IMR-90 (cell line): ENCODE data around the gene CYB561D1.

ENCODE experiments used
- BHLHE40 ChIP-seq: fragments of 150-350 bp; IDR thresholded peaks from 2 replicates; pipeline ENCODE4 v1.6.1; 2016; ENCODE audit warnings: mild to moderate bottlenecking, low read depth, low read length
- CEBPB ChIP-seq: IDR thresholded peaks from 2 replicates; pipeline ENCODE4 v1.6.1; 2012; ENCODE audit warnings: low read depth, low read length, improper control_type of control experiment
- CHD1 ChIP-seq: IDR thresholded peaks from 2 replicates; pipeline ENCODE4 v1.6.1; 2012; ENCODE audit warnings: low read depth, low read length, improper control_type of control experiment
- MAZ ChIP-seq: IDR thresholded peaks from 2 replicates; pipeline ENCODE4 v1.6.1; 2012; ENCODE audit warnings: low read depth, mild to moderate bottlenecking, low read length, improper control_type of control experiment, moderate library complexity, borderline replicate concordance
- MXI1 ChIP-seq: IDR thresholded peaks from 2 replicates; pipeline ENCODE4 v1.6.1; 2012; ENCODE audit warnings: low read depth, mild to moderate bottlenecking, low read length, moderate library complexity, borderline replicate concordance
- POLR2A ChIP-seq: IDR thresholded peaks from 2 replicates; pipeline ENCODE4 v1.6.1; 2012; ENCODE audit warnings: mild to moderate bottlenecking, low read depth, low read length
- RAD21 ChIP-seq: IDR thresholded peaks from 2 replicates; pipeline ENCODE4 v1.6.1; 2012; ENCODE audit warnings: low read length, improper control_type of control experiment
- RCOR1 ChIP-seq: IDR thresholded peaks from 2 replicates; pipeline ENCODE4 v1.6.1; 2012; ENCODE audit warnings: mild to moderate bottlenecking, low read length, improper control_type of control experiment; ENCODE audit not compliant: insufficient replicate concordance
- RFX5 ChIP-seq: IDR thresholded peaks from 2 replicates; pipeline ENCODE4 v1.8.0; 2012; ENCODE audit warnings: low read depth, mild to moderate bottlenecking, low read length, moderate library complexity
- SMC3 ChIP-seq: fragments of 150-350 bp; IDR thresholded peaks from 2 replicates; pipeline ENCODE4 v1.6.1; 2016; ENCODE audit warnings: low read depth, mild to moderate bottlenecking, antibody characterized with exemption, low read length, moderate library complexity
- TF ChIP-seq, protein P1 (sequence below): conservative IDR thresholded peaks from 2 replicates; pipeline ENCODE4 v1.5.1; 2012; ENCODE audit warnings: mild to moderate bottlenecking, low read depth, low read length, improper control_type of control experiment
- TF ChIP-seq, protein P2 (sequence below): fragments of 150-350 bp; IDR thresholded peaks from 2 replicates; pipeline ENCODE4 v1.6.1; 2017; ENCODE audit warnings: mild to moderate bottlenecking, antibody characterized with exemption, low read length, low read depth
- TF ChIP-seq, protein P3 (sequence below): fragments of 150-350 bp; IDR thresholded peaks from 2 replicates; pipeline ENCODE4 v1.6.1; 2016; ENCODE audit warnings: low read depth, mild to moderate bottlenecking, low read length, moderate library complexity, borderline replicate concordance

GRCh38 chr1:109490029-109490933, 3.6 kb upstream of the CYB561D1 start:
- TF ChIP-seq, protein P1, sequence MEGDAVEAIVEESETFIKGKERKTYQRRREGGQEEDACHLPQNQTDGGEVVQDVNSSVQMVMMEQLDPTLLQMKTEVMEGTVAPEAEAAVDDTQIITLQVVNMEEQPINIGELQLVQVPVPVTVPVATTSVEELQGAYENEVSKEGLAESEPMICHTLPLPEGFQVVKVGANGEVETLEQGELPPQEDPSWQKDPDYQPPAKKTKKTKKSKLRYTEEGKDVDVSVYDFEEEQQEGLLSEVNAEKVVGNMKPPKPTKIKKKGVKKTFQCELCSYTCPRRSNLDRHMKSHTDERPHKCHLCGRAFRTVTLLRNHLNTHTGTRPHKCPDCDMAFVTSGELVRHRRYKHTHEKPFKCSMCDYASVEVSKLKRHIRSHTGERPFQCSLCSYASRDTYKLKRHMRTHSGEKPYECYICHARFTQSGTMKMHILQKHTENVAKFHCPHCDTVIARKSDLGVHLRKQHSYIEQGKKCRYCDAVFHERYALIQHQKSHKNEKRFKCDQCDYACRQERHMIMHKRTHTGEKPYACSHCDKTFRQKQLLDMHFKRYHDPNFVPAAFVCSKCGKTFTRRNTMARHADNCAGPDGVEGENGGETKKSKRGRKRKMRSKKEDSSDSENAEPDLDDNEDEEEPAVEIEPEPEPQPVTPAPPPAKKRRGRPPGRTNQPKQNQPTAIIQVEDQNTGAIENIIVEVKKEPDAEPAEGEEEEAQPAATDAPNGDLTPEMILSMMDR = peak; percentile 81
- TF ChIP-seq, protein P2, sequence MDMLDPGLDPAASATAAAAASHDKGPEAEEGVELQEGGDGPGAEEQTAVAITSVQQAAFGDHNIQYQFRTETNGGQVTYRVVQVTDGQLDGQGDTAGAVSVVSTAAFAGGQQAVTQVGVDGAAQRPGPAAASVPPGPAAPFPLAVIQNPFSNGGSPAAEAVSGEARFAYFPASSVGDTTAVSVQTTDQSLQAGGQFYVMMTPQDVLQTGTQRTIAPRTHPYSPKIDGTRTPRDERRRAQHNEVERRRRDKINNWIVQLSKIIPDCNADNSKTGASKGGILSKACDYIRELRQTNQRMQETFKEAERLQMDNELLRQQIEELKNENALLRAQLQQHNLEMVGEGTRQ = no peak
- TF ChIP-seq RFX5 = no peak
- TF ChIP-seq CEBPB = no peak
- no peak for TF ChIP-seq POLR2A
- TF ChIP-seq MAZ = peak; percentile 34; the same call in 1 of the 2 replicates
- TF ChIP-seq MXI1 = no peak
- TF ChIP-seq, protein P3, sequence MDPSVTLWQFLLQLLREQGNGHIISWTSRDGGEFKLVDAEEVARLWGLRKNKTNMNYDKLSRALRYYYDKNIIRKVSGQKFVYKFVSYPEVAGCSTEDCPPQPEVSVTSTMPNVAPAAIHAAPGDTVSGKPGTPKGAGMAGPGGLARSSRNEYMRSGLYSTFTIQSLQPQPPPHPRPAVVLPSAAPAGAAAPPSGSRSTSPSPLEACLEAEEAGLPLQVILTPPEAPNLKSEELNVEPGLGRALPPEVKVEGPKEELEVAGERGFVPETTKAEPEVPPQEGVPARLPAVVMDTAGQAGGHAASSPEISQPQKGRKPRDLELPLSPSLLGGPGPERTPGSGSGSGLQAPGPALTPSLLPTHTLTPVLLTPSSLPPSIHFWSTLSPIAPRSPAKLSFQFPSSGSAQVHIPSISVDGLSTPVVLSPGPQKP = no peak
- no peak for TF ChIP-seq RCOR1
- TF ChIP-seq CHD1 = no peak
- peak; percentile 64 for TF ChIP-seq RAD21
- peak; percentile 83 for TF ChIP-seq SMC3
- no peak for TF ChIP-seq BHLHE40
